Thyroid gland (tissue), 4 donors: ENCODE measurements around the gene STMND1.

Experiments used
- POLR2A ChIP-seq, 2 donors: fragments of 450-650 bp; IDR thresholded peaks; one replicate each; pipeline ENCODE4 v1.6.1; 2017; ENCODE audit warnings: antibody characterized with exemption in 2 of 2, mild to moderate bottlenecking in 2 of 2, moderate library complexity in 1 of 2
- TF ChIP-seq, protein P1 (sequence below), 6 experiments: fragments of 200-600 bp in 3 of 6; fragments of 450-650 bp in 3 of 6; sonication (generic) in 3 of 6; IDR thresholded peaks; one replicate each; pipeline ENCODE4 v1.5.1; 2016 to 2019; ENCODE audit warnings: antibody characterized with exemption in 6 of 6, mild to moderate bottlenecking in 2 of 6, inconsistent platforms in 1 of 6, moderate library complexity in 1 of 6

- TF ChIP-seq, protein P1, sequence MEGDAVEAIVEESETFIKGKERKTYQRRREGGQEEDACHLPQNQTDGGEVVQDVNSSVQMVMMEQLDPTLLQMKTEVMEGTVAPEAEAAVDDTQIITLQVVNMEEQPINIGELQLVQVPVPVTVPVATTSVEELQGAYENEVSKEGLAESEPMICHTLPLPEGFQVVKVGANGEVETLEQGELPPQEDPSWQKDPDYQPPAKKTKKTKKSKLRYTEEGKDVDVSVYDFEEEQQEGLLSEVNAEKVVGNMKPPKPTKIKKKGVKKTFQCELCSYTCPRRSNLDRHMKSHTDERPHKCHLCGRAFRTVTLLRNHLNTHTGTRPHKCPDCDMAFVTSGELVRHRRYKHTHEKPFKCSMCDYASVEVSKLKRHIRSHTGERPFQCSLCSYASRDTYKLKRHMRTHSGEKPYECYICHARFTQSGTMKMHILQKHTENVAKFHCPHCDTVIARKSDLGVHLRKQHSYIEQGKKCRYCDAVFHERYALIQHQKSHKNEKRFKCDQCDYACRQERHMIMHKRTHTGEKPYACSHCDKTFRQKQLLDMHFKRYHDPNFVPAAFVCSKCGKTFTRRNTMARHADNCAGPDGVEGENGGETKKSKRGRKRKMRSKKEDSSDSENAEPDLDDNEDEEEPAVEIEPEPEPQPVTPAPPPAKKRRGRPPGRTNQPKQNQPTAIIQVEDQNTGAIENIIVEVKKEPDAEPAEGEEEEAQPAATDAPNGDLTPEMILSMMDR (IDR thresholded peaks at IDR 0.05) = no peak
- TF ChIP-seq POLR2A (IDR thresholded peaks at IDR 0.05) = no peak
Measured at GRCh38 chr6:17091122-17091521, 10.7 kb upstream of the STMND1 start.
